PC-3 (cell line): ENCODE data around the gene KEAP1. TPM values are rescaled to one million over a fixed set of nuclear protein-coding genes. Genes with fewer than 3 reads are reported as not detected.
"Not testable (repeated sequence)": the region's sequence is repeated elsewhere in the genome, so short reads cannot be mapped to it uniquely, and the experiment has no call there.

ENCODE experiments used
- ATAC-seq: fragments of 200-7000 bp; cut with Tn5 transposase; 2 replicates; pipeline ENCODE4 v1.9.1; 2020; ENCODE audit warnings: mild to moderate bottlenecking, moderate library complexity
- BruUV-seq: library from RNA; stranded (reverse); fragments of 400-500 nt; replicated peaks from 2 replicates; lab custom pipeline; 2021; lab: Mats Ljungman, UMichigan
- CTCF ChIA-PET: fragments of 300-600 bp; sonication (Branson Sonifier 250); formaldehyde crosslinking; loops from one replicate; lab custom pipeline; 2022; ENCODE audit warnings: antibody characterized with exemption; lab: Charles Lee
- POLR2A ChIA-PET: fragments of 300-600 bp; sonication (Branson Sonifier 250); formaldehyde crosslinking; loops from one replicate; lab custom pipeline; 2022; ENCODE audit warnings: antibody characterized with exemption; ENCODE audit not compliant: unreplicated experiment; lab: Charles Lee
- DNase-seq: peaks from one replicate; pipeline ENCODE4 v3.0.0-alpha.2; 2015
- H2AFZ ChIP-seq: fragments of 300-600 bp; sonication (generic); 2 replicates; pipeline ENCODE4 v1.6.0; 2016; ENCODE audit warnings: antibody characterized with exemption, low read length
- H3F3A ChIP-seq: fragments of 300-600 bp; sonication (generic); one replicate; pipeline ENCODE4 v1.6.0; 2017; ENCODE audit warnings: antibody characterized with exemption, low read length, control low read depth, mild to moderate bottlenecking; ENCODE audit not compliant: unreplicated experiment
- H3K27ac ChIP-seq: fragments of 300-600 bp; sonication (generic); 2 replicates; pipeline ENCODE4 v1.5.1; 2016; ENCODE audit warnings: mild to moderate bottlenecking, low read length
- H3K27me3 ChIP-seq: fragments of 300-600 bp; sonication (generic); 2 replicates; pipeline ENCODE4 v1.6.1; 2016; ENCODE audit warnings: low read length, mixed read lengths
- H3K36me3 ChIP-seq: fragments of 300-600 bp; sonication (generic); 2 replicates; pipeline ENCODE4 v1.6.1; 2016; ENCODE audit warnings: low read depth, mixed run types, low read length, mixed read lengths
- H3K4me1 ChIP-seq: fragments of 300-600 bp; sonication (generic); 2 replicates; pipeline ENCODE4 v1.5.1; 2016; ENCODE audit warnings: low read length; ENCODE audit not compliant: insufficient read depth
- H3K4me2 ChIP-seq: fragments of 300-600 bp; sonication (generic); 2 replicates; pipeline ENCODE4 v1.6.0; 2016; ENCODE audit warnings: low read length
- H3K4me3 ChIP-seq: fragments of 300-600 bp; sonication (generic); 2 replicates; pipeline ENCODE4 v1.5.1; 2016; ENCODE audit warnings: mild to moderate bottlenecking, low read length, mixed read lengths
- H3K79me2 ChIP-seq: fragments of 300-600 bp; sonication (generic); 2 replicates; pipeline ENCODE4 v1.6.1; 2017; ENCODE audit warnings: low read length, mixed read lengths
- H3K9ac ChIP-seq: fragments of 300-600 bp; sonication (generic); 2 replicates; pipeline ENCODE4 v1.6.0; 2016; ENCODE audit warnings: mild to moderate bottlenecking, low read length
- H3K9me2 ChIP-seq: fragments of 300-600 bp; sonication (generic); replicated peaks from 2 replicates; pipeline ENCODE4 v1.6.1; 2016; ENCODE audit warnings: mixed run types, low read length, mixed read lengths
- H3K9me3 ChIP-seq: fragments of 300-600 bp; sonication (generic); 2 replicates; pipeline ENCODE4 v1.6.1; 2016; ENCODE audit warnings: low read length, mixed read lengths
- H4K20me1 ChIP-seq: fragments of 300-600 bp; sonication (generic); 2 replicates; pipeline ENCODE4 v1.6.1; 2016; ENCODE audit warnings: low read length, mixed read lengths
- EZH2 ChIP-seq: fragments of 300-600 bp; sonication (generic); IDR thresholded peaks from one replicate; pipeline ENCODE4 v1.6.1; 2017; ENCODE audit warnings: antibody characterized with exemption, mild to moderate bottlenecking, low read length; ENCODE audit not compliant: unreplicated experiment
- EZH2phosphoT487 ChIP-seq: fragments of 300-600 bp; sonication (generic); IDR thresholded peaks from 2 replicates; pipeline ENCODE4 v1.6.1; 2018; ENCODE audit warnings: mild to moderate bottlenecking, antibody characterized with exemption, low read length, borderline replicate concordance
- intact Hi-C: fragments of 100-400 bp; cut with micrococcal nuclease; formaldehyde crosslinking; loops from 2 replicates; pipeline ENCODE4 v1.9.0; 2023
- total RNA-seq: library from RNA; depleted of rRNA; stranded (reverse); fragments of >200 nt; gene quantifications from 2 replicates; pipeline ENCODE4 v1.2.3, GENCODE V29; 2014
- TF ChIP-seq, protein P1 (sequence below): fragments of 300-600 bp; sonication (generic); conservative IDR thresholded peaks from 2 replicates; pipeline ENCODE4 v1.5.1; 2017; ENCODE audit warnings: antibody characterized with exemption, low read depth, mild to moderate bottlenecking, low read length

Gene KEAP1
- total RNA-seq, 1 experiment from 2014 or later = 151 TPM

DNA sequence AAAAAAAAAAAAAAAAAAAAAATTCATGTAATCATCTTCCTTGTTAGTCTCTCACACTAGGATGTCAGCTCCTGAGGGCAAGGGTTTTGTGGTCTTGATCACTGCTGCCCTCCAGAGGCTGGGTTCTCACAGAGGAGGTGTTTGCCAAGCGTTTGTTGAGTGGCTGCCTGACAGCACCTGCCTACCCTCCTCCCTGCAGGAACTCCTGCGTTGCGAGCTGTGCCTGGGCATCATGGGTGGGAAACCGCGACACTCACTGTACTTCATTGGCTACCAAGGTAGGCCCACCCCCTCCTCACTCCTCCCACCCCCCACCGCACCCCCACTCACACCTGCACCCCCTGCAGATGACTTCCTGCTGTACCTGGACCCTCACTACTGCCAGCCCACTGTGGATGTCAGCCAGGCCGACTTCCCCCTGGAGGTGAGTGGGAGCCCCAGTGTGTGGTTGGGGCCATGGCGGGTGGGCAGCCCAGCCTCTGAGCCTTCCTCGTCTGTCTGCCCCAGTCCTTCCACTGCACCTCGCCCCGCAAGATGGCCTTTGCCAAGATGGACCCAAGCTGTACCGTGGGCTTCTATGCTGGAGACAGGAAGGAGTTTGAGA, 48.6 kb upstream of the KEAP1 start:
- H3K4me2 ChIP-seq = no peak overlapping the region
- no TSS peak for BruUV-seq
- H3K27me3 ChIP-seq = no peaks in the 10 kb centered on the region
- no peaks in the 10 kb centered on the region for H3F3A ChIP-seq
- intact Hi-C loops = no loop called here
- ATAC-seq (peak; percentile 48), DNase-seq (peak; percentile 73)
- H4K20me1 ChIP-seq = no peaks in the 10 kb centered on the region
- no peak overlapping the region for H3K4me3 ChIP-seq
- peaks cover 3% of the 10 kb centered on the region; the same call in 1 of the 2 replicates for H3K79me2 ChIP-seq
- TF ChIP-seq, protein P1, sequence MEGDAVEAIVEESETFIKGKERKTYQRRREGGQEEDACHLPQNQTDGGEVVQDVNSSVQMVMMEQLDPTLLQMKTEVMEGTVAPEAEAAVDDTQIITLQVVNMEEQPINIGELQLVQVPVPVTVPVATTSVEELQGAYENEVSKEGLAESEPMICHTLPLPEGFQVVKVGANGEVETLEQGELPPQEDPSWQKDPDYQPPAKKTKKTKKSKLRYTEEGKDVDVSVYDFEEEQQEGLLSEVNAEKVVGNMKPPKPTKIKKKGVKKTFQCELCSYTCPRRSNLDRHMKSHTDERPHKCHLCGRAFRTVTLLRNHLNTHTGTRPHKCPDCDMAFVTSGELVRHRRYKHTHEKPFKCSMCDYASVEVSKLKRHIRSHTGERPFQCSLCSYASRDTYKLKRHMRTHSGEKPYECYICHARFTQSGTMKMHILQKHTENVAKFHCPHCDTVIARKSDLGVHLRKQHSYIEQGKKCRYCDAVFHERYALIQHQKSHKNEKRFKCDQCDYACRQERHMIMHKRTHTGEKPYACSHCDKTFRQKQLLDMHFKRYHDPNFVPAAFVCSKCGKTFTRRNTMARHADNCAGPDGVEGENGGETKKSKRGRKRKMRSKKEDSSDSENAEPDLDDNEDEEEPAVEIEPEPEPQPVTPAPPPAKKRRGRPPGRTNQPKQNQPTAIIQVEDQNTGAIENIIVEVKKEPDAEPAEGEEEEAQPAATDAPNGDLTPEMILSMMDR = peak; percentile 52
- no peak for TF ChIP-seq EZH2
- no peak for TF ChIP-seq EZH2phosphoT487
- CTCF ChIA-PET = interaction anchor here (0.6 kb wide), 2 partner anchors 83 to 159 kb away, joined by 5 to 12 read pairs; no protein-coding TSS in a partner anchor
- no peak overlapping the region for H3K27ac ChIP-seq
- H3K9me2 ChIP-seq = no peaks in the 10 kb centered on the region
- H3K9me3 ChIP-seq = no peaks in the 10 kb centered on the region
- no peak overlapping the region for H3K9ac ChIP-seq
- H3K36me3 ChIP-seq = peaks cover 31% of the 10 kb centered on the region
- H2AFZ ChIP-seq = no peak overlapping the region
- no peaks in the 10 kb centered on the region for H3K4me1 ChIP-seq
- POLR2A ChIA-PET = no interaction called here

- intact Hi-C loops, H3K4me1 ChIP-seq, POLR2A ChIA-PET, H3K27ac ChIP-seq, H3K4me3 ChIP-seq, H3K9me3 ChIP-seq, H3K27me3 ChIP-seq, H3K79me2 ChIP-seq, H3K4me2 ChIP-seq, BruUV-seq, H4K20me1 ChIP-seq, H3K9ac ChIP-seq, H3K9me2 ChIP-seq, ATAC-seq, H3F3A ChIP-seq, DNase-seq, H2AFZ ChIP-seq: not testable (repeated sequence)
- CTCF ChIA-PET = interaction anchor here (0.6 kb wide), 1 partner anchor 83 kb away, joined by 12 read pairs; no protein-coding TSS in a partner anchor
- H3K36me3 ChIP-seq = peaks cover 31% of the 10 kb centered on the region
Measured at GRCh38 chr19:10551006-10551405, 47.9 kb upstream of the KEAP1 start.

DNA sequence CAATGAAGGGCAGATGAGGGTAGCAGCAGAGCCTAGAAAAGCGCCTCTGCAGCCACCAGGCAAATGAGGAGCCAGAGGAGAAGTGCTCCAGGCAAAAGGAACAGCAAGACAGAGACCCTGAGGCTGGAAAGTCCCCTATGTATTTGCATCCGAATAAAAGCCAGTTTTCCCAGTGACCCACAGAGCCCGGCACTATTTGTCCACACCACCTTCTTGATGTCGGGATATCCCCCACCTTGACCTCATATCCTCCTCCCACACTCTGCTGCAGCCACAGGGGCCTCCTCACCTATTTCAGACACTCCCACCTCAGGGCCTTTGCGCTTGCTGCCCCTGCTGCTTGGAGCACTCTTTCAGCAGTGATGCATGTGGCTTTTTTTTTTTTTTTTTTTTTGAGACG, 47.2 kb upstream of the KEAP1 start:
- no peaks in the 10 kb centered on the region for H3F3A ChIP-seq
- no peaks in the 10 kb centered on the region for H4K20me1 ChIP-seq
- H2AFZ ChIP-seq = no peak overlapping the region
- no peak overlapping the region for H3K27ac ChIP-seq
- TF ChIP-seq, protein P1 = no peak
- TF ChIP-seq EZH2phosphoT487 = no peak
- TF ChIP-seq EZH2 = no peak
- ChIA-PET CTCF (no interaction called here), POLR2A (no interaction called here)
- H3K9me3 ChIP-seq = no peaks in the 10 kb centered on the region
- BruUV-seq = no TSS peak
- ATAC-seq (no peak), DNase-seq (no peak)
- H3K9ac ChIP-seq = no peak overlapping the region
- H3K4me3 ChIP-seq = no peak overlapping the region
- peaks cover 31% of the 10 kb centered on the region for H3K36me3 ChIP-seq
- peaks cover 13% of the 10 kb centered on the region; the same call in 1 of the 2 replicates for H3K79me2 ChIP-seq
- H3K4me1 ChIP-seq = no peaks in the 10 kb centered on the region
- intact Hi-C loops = no loop called here
- H3K27me3 ChIP-seq = no peaks in the 10 kb centered on the region
- H3K9me2 ChIP-seq = no peaks in the 10 kb centered on the region
- H3K4me2 ChIP-seq = no peak overlapping the region
